ENCODE data around the gene CAPZB.

DNA sequence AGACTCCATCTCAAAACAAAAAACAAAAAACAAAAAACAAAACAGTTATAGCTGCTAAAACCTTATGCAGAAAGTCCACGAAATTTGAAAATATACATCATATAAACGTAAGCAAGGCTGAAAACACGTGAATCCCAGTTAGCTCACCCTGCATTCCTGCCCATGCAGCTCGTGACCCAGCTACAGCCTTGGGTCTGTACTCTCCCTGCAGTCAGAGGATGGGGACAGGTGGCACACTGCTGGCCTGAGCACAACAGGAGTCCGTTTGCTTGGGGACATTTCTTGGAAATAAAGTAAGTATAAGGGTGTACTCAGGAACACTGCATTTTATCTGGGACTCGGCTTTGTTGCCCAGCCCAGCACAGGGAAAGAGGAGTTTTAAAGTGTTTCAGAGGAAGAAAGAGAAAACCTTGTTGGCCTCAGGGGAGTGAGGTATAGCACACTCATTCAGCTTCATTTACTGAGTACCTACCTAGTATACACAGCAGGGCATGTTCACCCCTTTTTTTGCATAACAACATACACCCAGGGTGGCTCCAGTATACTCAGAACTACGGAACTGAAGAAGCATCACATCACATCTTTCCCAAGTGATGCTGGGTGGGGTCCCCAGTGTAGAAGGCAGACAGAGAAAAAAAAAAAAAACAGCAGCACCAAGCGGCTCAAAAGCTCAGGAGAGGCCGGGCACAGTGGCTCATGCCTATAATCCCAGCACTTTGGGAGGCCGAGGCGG is 44.1 kb downstream of the CAPZB start:
- TF ChIP-seq, protein P1, sequence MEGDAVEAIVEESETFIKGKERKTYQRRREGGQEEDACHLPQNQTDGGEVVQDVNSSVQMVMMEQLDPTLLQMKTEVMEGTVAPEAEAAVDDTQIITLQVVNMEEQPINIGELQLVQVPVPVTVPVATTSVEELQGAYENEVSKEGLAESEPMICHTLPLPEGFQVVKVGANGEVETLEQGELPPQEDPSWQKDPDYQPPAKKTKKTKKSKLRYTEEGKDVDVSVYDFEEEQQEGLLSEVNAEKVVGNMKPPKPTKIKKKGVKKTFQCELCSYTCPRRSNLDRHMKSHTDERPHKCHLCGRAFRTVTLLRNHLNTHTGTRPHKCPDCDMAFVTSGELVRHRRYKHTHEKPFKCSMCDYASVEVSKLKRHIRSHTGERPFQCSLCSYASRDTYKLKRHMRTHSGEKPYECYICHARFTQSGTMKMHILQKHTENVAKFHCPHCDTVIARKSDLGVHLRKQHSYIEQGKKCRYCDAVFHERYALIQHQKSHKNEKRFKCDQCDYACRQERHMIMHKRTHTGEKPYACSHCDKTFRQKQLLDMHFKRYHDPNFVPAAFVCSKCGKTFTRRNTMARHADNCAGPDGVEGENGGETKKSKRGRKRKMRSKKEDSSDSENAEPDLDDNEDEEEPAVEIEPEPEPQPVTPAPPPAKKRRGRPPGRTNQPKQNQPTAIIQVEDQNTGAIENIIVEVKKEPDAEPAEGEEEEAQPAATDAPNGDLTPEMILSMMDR (IDR thresholded peaks at IDR 0.05; ENCODE audit: insufficient read depth, low read length) = no peak
- TF ChIP-seq POLR2AphosphoS5 (IDR thresholded peaks at IDR 0.05; ENCODE audit: low read depth) (no peak), SPI1 (IDR thresholded peaks at IDR 0.05; ENCODE audit: borderline replicate concordance, low read depth) (no peak)
